ENCODE data around the gene METRN. TPM values are rescaled to one million over a fixed set of nuclear protein-coding genes. Genes with fewer than 3 reads are reported as not detected.
"Not testable (repeated sequence)": the region's sequence is repeated elsewhere in the genome, so short reads cannot be mapped to it uniquely, and the experiment has no call there.

METRN gene
- total RNA-seq, 6 experiments from 2014 or later = 14.0 to 43.7 (median 26.2) TPM

DNA sequence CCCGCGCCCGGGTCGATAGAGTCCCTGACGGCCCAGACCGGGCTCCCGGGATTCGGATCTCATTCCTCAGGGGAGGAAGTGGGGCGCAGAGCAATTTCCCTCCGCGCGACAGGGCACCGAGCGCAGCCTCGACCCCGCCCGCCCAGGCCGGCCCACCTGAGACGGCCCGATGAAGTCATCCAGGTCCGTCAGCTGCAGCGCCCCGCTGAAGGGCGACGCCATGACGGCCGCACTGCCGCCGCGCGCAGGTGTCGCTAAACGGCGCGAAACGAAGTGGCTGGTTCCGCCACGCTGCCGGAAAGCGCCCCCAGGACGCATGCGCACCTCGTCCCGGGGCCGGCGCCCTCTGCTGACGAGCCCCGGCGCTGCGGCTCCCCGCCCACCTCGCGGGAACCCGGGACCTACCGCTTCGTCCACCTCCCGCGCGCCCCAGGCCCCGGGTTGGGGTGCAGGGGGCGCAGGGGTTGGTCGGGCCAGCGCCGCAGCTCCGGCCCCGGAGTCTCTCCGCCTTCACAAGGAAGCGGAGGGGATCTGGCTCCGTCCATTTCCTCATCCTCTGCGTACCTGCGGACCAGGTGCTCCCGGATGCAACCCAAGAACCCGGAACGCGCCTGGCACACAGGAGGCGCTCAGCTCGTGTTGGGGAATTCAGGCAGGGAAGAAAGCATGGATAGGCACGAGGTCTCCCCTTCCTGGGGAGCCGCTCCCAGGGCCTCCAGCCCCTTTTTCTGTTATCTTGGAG, 26.0 kb downstream of the METRN start, which contains the start of gene CIAO3:
TSS of gene CIAO3 (minus strand) at position 234 of the 742 bp plus-strand sequence. CDS start at position 222, 12 bp downstream.
- DNase-seq = peak; percentile 90 to 91 (median 90)
- intact Hi-C loops (cut with DNase I) = no loop called here
- Histone ChIP-seq H3K4me1 (peaks cover 0 to 12% (median 5%) of the 10 kb centered on the region in 4 donors), H3K36me3 (peaks cover 0 to 15% (median 3%) of the 10 kb centered on the region in 4 donors), H3K27me3 (no peaks in the 10 kb centered on the region), H3K9me3 (no peaks in the 10 kb centered on the region), H3K27ac (peak within 1 kb of the TSS; percentile 15 to 67 (median 59)), H3K4me3 (peak within 1 kb of the TSS; percentile 97 to 100 (median 98))
- peak; percentile 90 to 97 (median 94) for ATAC-seq
- TF ChIP-seq, protein P1, sequence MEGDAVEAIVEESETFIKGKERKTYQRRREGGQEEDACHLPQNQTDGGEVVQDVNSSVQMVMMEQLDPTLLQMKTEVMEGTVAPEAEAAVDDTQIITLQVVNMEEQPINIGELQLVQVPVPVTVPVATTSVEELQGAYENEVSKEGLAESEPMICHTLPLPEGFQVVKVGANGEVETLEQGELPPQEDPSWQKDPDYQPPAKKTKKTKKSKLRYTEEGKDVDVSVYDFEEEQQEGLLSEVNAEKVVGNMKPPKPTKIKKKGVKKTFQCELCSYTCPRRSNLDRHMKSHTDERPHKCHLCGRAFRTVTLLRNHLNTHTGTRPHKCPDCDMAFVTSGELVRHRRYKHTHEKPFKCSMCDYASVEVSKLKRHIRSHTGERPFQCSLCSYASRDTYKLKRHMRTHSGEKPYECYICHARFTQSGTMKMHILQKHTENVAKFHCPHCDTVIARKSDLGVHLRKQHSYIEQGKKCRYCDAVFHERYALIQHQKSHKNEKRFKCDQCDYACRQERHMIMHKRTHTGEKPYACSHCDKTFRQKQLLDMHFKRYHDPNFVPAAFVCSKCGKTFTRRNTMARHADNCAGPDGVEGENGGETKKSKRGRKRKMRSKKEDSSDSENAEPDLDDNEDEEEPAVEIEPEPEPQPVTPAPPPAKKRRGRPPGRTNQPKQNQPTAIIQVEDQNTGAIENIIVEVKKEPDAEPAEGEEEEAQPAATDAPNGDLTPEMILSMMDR (IDR thresholded peaks at IDR 0.05) = peak; percentile 93 to 96 (median 94)
- TF ChIP-seq POLR2A (IDR thresholded peaks at IDR 0.05) = peak; percentile 68
- 0% methylated on average over 2 of the region's 79 CpGs for WGBS (ENCODE audit: insufficient coverage, low coverage, low lambda C conversion rate, missing lambda C conversion rate)

DNA sequence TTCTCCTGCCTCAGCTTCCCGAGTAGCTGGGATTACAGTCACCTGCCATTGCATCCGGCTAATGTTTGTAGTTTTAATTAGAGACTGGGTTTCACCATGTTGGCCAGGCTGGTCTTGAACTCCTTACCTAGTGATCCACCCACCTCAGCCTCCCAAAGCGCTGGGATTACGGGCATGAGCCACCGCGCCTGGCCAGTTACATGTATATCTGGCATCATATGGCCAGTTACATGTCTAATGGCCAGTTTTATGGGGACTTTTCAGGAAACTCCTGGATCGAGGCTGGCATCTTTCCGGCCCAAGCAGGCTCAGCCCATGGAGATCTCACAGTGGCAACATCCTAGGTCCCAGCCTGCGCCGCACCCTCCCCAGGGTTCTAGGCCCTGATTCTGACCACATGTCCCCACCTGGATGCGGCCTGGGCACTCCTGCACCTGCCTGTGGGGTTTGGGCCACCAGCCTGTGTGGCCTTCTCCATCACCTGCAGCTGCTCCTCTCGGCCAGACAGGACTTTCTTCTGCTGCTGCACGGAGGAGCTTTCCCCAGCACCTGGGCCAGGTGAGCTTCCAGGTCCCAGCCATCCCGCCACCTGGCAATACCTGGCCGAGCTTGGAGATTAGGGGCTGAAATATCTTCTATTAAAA, 27.2 kb downstream of the METRN start:
- 88% methylated on average over 8 of the region's 15 CpGs for WGBS (ENCODE audit: insufficient coverage, low coverage, low lambda C conversion rate, missing lambda C conversion rate)
- TF ChIP-seq, protein P1 (IDR thresholded peaks at IDR 0.05) = no peak
- TF ChIP-seq POLR2A (IDR thresholded peaks at IDR 0.05) = no peak
- no peak for ATAC-seq
- no peaks in the 10 kb centered on the region for H3K27me3 ChIP-seq
- peaks cover 0 to 12% (median 5%) of the 10 kb centered on the region in 4 donors for H3K4me1 ChIP-seq
- no peak for DNase-seq
- H3K9me3 ChIP-seq = no peaks in the 10 kb centered on the region
- no peak overlapping the region for H3K4me3 ChIP-seq
- H3K36me3 ChIP-seq = peaks cover 0 to 4% (median 2%) of the 10 kb centered on the region in 4 donors
- no peak overlapping the region for H3K27ac ChIP-seq
- intact Hi-C loops (cut with DNase I) = no loop called here

DNA sequence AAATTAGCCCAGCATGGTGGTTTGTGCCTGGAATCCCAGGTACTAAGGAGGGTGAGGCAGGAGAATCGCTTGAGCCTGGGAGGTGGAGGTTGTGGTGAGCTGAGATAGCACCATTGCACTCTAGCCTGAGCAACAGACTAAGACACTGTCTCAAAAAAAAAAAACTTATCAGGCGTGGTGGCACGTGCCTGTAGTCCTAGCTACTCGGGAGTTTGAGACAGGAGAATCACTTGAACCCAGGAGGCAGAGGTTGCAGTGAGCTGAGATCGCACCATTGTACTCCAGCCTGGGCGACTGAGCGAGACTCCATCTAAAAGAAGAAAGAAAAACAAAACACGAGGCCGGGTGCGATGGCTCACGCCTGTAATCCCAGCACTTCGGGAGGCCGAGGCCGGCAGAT, 28.0 kb downstream of the METRN start:
- ATAC-seq; H3K27ac ChIP-seq; H3K27me3 ChIP-seq; DNase-seq; intact Hi-C loops (cut with DNase I); H3K9me3 ChIP-seq; H3K36me3 ChIP-seq; H3K4me3 ChIP-seq: not testable (repeated sequence)
- WGBS (ENCODE audit: insufficient coverage, low coverage, low lambda C conversion rate, missing lambda C conversion rate) = 56% methylated on average over 10 of the region's 14 CpGs
- peaks cover 0 to 12% (median 5%) of the 10 kb centered on the region in 4 donors for H3K4me1 ChIP-seq

DNA sequence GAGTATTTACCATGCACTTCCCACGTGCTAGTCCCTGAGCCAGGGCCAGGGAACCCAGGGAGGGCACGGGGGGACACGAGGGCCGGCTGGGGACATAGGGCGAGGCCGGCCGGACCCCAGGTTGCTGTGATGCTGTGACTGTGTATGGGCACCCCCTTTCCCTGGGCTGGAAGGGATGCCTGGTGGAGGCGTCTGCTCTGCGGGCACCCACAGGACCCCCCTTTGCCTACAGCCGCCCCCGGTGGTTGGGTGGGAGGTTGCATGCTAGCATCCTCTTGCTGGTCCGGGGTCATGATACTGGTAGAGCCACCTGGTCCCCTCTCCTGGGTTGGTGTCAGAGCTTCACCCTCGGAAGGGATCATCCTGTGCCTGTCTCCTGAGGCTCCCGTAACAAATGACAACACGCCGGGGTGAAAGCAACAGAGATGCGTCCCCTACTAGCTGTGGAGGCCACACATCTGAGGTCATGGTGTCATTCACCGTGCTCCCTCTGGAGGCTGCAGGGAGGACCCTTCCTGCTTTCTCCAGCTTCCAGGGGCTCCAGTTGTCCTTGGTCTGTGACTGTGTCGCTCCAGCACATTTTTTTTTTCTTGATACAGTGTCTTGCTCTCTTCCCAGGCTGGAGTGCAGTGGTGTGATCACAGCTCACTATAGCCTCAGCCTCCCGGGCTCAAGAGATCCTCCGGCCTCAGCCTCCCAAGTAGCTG, 29.0 kb downstream of the METRN start:
- Histone ChIP-seq H3K27ac (no peak overlapping the region), H3K27me3 (no peaks in the 10 kb centered on the region), H3K36me3 (no peaks in the 10 kb centered on the region), H3K4me3 (no peak overlapping the region), H3K9me3 (no peaks in the 10 kb centered on the region), H3K4me1 (peaks cover 0 to 12% (median 5%) of the 10 kb centered on the region in 4 donors)
- no peak for DNase-seq
- 70% methylated on average over 7 of the region's 21 CpGs for WGBS (ENCODE audit: insufficient coverage, low coverage, low lambda C conversion rate, missing lambda C conversion rate)
- intact Hi-C loops (cut with DNase I) = no loop called here
- ATAC-seq = no peak
- TF ChIP-seq, protein P1 (IDR thresholded peaks at IDR 0.05) = no peak
- TF ChIP-seq POLR2A (IDR thresholded peaks at IDR 0.05) = no peak
